NCI-H748 (cell line): ENCODE measurements around the gene CHRNA3.
"Not testable (repeated sequence)": the region's sequence is repeated elsewhere in the genome, so short reads cannot be mapped to it uniquely, and the experiment has no call there.

Experiments used
- DNase-seq: peaks from one replicate; lab custom pipeline; 2025; ENCODE audit not compliant: unreplicated experiment; lab: John Stamatoyannopoulos, UW

CHRNA3 gene

DNA sequence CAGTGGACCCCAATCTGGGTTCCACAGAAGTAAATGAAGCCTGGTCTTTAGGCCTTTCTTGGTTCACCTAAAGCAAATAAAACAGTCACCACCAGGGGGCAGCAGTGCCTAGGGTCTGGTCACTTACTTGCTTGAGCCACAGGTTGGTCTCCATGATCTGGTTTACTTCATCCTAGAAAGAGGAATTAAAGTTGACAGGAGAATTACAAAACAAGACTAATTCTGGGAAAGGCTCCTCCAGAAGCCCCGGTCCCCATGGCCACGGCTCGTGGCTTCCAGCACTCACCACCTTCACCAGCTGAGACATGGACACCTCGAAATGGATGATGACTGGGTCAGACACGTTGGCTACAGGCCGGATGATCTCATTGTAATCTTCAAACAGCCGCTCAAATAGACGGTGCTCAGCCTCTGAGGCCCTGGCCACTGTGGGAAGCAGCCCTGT, 2.3 kb downstream of the CHRNA3 start:
- DNase-seq = peak; percentile 72

DNA sequence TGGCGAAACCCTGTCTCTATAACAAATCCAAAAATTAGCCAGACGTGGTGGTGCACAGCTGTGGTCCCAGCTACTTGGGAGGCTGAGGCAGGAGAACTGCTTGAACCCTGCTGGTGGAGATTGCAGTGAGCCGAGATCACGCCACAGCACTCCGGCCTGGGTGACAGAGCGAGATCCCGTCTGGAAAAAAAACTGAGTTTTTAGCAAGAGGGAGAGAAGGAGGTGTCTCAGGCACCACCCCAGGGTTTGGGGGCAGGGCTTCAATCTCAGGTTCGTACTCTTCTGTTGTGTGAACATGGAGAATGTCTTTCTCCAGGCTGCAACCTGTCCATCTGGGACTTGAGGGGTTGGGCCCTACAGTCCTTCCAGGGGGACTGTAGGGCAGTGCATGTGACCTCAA, 2.7 kb downstream of the CHRNA3 start:
- no peak for DNase-seq

- DNase-seq = peak; percentile 13
Measured at GRCh38 chr15:78617516-78617915, 3.3 kb downstream of the CHRNA3 start.

DNA sequence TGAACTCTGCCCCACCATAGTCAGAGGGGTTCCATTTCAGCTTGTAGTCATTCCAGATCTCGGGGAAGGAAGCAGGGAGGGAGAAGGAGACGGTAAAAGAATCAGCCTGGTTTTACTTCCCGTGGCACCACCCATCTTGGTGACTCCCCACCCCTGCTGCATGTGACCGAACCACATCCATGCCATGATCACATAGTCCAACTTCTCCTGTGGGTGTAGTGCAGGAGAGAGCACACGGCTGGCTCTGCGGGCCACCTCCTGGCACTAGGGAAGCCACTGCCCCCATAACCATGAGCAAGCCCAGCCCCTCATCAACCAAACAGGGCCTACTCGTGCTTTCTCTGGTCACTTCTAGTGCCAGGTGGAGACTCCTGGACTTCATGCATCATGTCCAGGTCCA, 3.7 kb downstream of the CHRNA3 start:
- no peak for DNase-seq

- DNase-seq = no peak
Measured at GRCh38 chr15:78616506-78616905, 4.3 kb downstream of the CHRNA3 start.

- DNase-seq = no peak
Measured at GRCh38 chr15:78615151-78615589, 5.6 kb downstream of the CHRNA3 start.

DNA sequence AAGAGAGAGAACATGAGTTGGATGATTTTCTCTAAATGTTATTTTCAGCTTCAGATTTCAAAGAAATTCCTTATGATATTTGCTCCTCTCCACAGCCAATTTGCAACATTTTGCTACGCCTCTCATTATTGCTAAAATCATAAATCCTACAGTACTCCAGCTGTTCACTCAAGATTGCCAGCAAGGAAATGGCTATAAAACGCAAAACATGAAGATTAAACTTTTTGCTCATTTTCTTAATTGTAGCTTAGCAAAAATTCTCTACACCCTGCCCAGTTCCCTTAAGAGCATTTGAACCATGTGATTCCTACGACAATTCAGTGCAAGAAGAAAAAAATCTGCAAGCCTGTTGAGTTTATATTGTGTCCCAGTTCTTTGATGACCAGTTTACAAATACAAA, 6.8 kb downstream of the CHRNA3 start:
- no peak for DNase-seq

- DNase-seq = not testable (repeated sequence)
Measured at GRCh38 chr15:78609551-78609950, 11.2 kb downstream of the CHRNA3 start.

GRCh38 chr15:78605680-78606079, 15.1 kb downstream of the CHRNA3 start:
- no peak for DNase-seq

DNA sequence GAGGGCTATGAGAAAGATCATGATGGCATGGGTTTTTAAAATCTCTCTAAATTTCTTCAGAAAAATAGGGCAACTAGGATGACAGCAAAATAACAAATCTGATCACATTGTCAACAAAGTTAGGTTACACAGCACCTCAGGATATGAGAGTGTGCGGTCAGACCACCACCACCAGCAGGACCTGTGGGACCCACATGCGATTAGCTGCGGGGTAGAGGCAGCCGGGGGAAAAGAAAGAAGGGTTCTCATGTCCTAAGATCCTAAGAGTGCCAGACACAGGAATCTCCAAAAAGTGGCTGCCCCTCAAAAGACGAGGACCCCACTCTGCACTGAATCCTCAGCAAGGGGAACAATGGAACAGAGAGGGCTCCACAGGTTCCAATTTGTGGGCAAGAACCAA, 15.6 kb downstream of the CHRNA3 start:
- no peak for DNase-seq

- DNase-seq = no peak
Measured at GRCh38 chr15:78604420-78604819, 16.4 kb downstream of the CHRNA3 start.

DNA sequence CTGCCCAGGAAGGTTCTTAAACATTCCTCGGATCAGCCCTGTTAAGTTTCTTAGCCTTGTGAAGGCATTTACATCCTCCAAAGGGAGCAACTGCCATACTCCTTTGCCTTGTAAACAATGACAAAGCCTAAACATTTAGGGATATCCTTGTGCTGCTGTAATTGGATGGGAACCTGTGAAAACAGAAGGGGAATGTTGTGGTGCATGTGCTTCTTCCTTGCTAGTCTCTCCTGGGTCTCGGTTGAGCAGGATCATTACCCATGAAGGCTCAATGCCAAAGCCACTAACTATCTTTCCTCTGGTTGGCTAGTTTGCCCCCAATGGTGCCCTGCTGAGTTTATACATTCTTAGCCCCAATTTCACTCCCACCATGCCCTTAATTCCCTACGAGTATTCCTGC, 17.3 kb downstream of the CHRNA3 start:
- DNase-seq = no peak

- DNase-seq = no peak
Measured at GRCh38 chr15:78599189-78599588, 21.6 kb downstream of the CHRNA3 start.

DNA sequence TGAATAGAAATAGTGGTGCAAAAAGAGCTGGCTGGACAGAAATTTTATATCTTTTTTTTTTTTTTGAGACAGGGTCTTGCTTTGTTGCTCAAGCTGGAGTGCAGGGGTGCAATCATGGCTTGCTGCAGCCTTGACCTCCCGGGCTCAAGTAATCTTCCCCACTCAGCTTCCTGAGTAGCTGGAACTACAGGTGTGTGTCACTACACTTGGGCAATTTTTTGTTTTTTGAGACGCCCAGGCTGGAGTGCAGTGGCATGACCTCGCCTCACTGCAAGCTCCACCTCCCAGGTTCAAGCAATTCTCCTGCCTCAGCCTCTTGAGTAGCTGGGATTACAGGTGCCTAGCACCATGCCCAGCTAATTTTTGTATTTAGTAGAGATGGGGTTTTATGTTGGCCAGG, 22.4 kb downstream of the CHRNA3 start:
- no peak for DNase-seq

GRCh38 chr15:78597583-78597982, 23.2 kb downstream of the CHRNA3 start:
- no peak for DNase-seq

DNA sequence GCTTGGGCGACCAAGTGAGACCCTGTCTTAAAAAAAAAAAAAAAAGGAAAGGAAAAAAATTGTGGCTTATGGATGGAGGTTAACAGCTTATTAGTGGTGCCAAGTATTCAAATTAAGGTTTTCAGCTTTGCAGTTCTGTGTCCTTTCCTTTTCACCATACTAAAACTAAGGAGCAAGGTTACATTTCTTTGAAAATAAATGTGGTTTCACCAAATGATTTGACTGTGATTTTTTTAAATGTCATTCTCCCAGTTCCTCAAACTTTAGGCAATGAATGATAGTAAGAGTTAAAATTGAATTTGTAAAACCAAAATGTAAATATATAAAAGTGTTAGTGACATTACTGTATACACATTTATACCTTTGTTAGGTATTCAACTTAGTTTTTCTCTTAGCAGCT, 45.9 kb downstream of the CHRNA3 start:
- DNase-seq = no peak

DNA sequence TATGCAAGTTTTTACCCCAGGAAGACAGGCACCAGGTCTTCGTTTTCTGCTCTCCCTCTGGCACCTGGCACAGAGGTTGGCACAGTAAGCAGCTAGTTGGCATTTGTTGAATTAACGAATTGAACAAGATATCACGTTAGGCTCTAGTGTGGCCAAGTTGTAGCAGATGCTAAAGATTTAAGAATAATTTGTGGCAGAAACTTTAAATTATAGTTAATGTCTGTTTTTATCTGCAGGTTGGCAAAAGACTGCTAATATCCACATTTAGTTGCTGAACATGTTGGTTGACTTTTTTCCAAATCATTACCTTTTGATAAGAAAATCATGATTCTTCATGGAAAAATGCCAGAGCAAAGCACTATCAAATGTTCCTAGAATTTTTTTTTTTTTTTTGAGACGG, 47.4 kb downstream of the CHRNA3 start:
- DNase-seq = no peak

- no peak for DNase-seq
Measured at GRCh38 chr15:78571382-78571781, 49.4 kb downstream of the CHRNA3 start.

- DNase-seq = no peak
Measured at GRCh38 chr15:78570710-78571109, 50.1 kb downstream of the CHRNA3 start.

- no peak for DNase-seq
Measured at GRCh38 chr15:78567531-78567930, 53.3 kb downstream of the CHRNA3 start.

GRCh38 chr15:78565951-78566774, 54.6 kb downstream of the CHRNA3 start:
- DNase-seq = peak; percentile 54

- DNase-seq = peak; percentile 90
Measured at GRCh38 chr15:78565097-78565950, 55.5 kb downstream of the CHRNA3 start, which contains the start of gene CHRNA5. TSS of gene CHRNA5 (plus strand) at chr15:78565520. CDS start at chr15:78565720, 200 bp downstream.
